ENCODE data around the gene VGLL1. TPM values are rescaled to one million over a fixed set of nuclear protein-coding genes. Genes with fewer than 3 reads are reported as not detected.

The VGLL1 gene
- total and polyA plus RNA-seq, 10 of the 15 experiments (the other 5 are each of a cell fraction or from before 2014, with no cell fraction given), result not detected

DNA sequence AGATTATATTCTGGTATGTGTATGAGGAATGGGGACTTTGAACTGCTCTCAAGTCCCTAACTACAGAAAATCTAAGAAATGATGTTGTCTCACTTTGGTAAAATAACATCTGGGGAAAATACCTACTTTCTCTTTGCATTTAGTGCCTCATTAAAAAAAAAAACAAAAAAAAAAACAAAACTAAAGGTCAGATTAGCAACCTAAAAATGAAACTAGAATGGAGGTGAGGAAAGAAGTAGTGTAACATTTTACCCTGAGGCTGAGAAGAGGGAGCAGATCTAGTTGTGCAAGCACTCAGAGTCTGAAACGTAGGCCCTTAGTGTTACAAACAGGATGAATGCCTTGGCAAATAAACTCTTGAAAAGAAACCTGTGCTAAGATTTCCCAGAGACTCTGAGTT is 56.0 kb downstream of the VGLL1 start:
- peak overlapping the region; percentile 39; the same call in 1 of the 2 replicates for H3K27ac ChIP-seq (ENCODE audit: control insufficient read depth, insufficient read depth)
- intact Hi-C loops (cut with micrococcal nuclease; ENCODE audit: unreplicated experiment), result no loop called here
- peak; percentile 76 for ATAC-seq
- H3K36me3 ChIP-seq (ENCODE audit: control insufficient read depth in 2 of 2, insufficient read depth in 2 of 2, low read length in 1 of 2), result no peaks in the 10 kb centered on the region
- ChIA-PET CTCF (interaction anchor here (1.5 kb wide), 1 partner anchor 21 kb away, joined by 9 read pairs; no protein-coding TSS in a partner anchor), POLR2A (no interaction called here), SMC1A (ENCODE audit: uncharacterized antibody, unreplicated experiment) (interaction anchor here (0.6 to 1.7 kb wide), 6 partner anchors 11 to 133 kb away, joined by 3 to 6 read pairs (median 4); no protein-coding TSS in a partner anchor), RAD21 (ENCODE audit: unreplicated experiment) (interaction anchor here (2.3 kb wide), 1 partner anchor 20 kb away, joined by 5 read pairs; no protein-coding TSS in a partner anchor)
- H3K9ac ChIP-seq (ENCODE audit: control insufficient read depth, insufficient read depth, low read length), result no peak overlapping the region
- H4K20me1 ChIP-seq (ENCODE audit: control insufficient read depth, insufficient read depth), result no peaks in the 10 kb centered on the region
- peaks cover 25% of the 10 kb centered on the region for H3K4me1 ChIP-seq (ENCODE audit: control insufficient read depth, insufficient read depth, low read length)
- no peak overlapping the region for H3K4me3 ChIP-seq
- BruUV-seq (replicated peaks), result no TSS peak
- DNase-seq (ENCODE audit: low read depth, low spot score), result peak; percentile 32
- TF ChIP-seq MTA2 (IDR thresholded peaks at IDR 0.05; ENCODE audit: low read depth) (peak; percentile 50; the same call in 1 of the 2 replicates), POLR2A (IDR thresholded peaks at IDR 0.05; ENCODE audit: low read depth, low read length) (no peak), ZNF384 (IDR thresholded peaks at IDR 0.05; ENCODE audit: borderline replicate concordance, low read depth, low read length) (peak; percentile 87), FOXM1 (IDR thresholded peaks at IDR 0.05; ENCODE audit: low read depth, low read length) (no peak)
- TF ChIP-seq, protein P1, sequence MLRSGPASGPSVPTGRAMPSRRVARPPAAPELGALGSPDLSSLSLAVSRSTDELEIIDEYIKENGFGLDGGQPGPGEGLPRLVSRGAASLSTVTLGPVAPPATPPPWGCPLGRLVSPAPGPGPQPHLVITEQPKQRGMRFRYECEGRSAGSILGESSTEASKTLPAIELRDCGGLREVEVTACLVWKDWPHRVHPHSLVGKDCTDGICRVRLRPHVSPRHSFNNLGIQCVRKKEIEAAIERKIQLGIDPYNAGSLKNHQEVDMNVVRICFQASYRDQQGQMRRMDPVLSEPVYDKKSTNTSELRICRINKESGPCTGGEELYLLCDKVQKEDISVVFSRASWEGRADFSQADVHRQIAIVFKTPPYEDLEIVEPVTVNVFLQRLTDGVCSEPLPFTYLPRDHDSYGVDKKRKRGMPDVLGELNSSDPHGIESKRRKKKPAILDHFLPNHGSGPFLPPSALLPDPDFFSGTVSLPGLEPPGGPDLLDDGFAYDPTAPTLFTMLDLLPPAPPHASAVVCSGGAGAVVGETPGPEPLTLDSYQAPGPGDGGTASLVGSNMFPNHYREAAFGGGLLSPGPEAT (IDR thresholded peaks at IDR 0.05; ENCODE audit: low read depth), result peak; percentile 22; the same call in 1 of the 2 replicates
- no peak for FAIRE-seq
- no peaks in the 10 kb centered on the region for H3K9me3 ChIP-seq (replicated peaks; ENCODE audit: control insufficient read depth, insufficient read depth, low read length)
- no peak overlapping the region for H2AFZ ChIP-seq (ENCODE audit: control insufficient read depth, low read depth, low read length)
- H3K79me2 ChIP-seq (ENCODE audit: control insufficient read depth, insufficient read depth, low read length), result no peaks in the 10 kb centered on the region
- H3K27me3 ChIP-seq (replicated peaks in 1 of 2; ENCODE audit: control insufficient read depth in 2 of 2, insufficient read depth in 2 of 2, low read length in 1 of 2), result no peaks in the 10 kb centered on the region
- 0% methylated on average over 1 of the region's 1 CpG for WGBS (ENCODE audit: insufficient coverage, insufficient replicate concordance, low lambda C conversion rate, missing lambda C conversion rate)
- in situ Hi-C loops (cut with MboI), result no loop called here
- 0 out of 2 replicates have a peak overlapping the region, but pooled peaks have one; percentile 52 for H3K4me2 ChIP-seq (ENCODE audit: control insufficient read depth, insufficient read depth)

- WGBS (ENCODE audit: insufficient coverage, insufficient replicate concordance, low lambda C conversion rate, missing lambda C conversion rate), result 77% methylated on average over 3 of the region's 3 CpGs
- BruUV-seq (replicated peaks), result no TSS peak
- H3K36me3 ChIP-seq (ENCODE audit: control insufficient read depth in 2 of 2, insufficient read depth in 2 of 2, low read length in 1 of 2), result no peaks in the 10 kb centered on the region
- H4K20me1 ChIP-seq (ENCODE audit: control insufficient read depth, insufficient read depth), result no peaks in the 10 kb centered on the region
- H3K4me1 ChIP-seq (ENCODE audit: control insufficient read depth, insufficient read depth, low read length), result peaks cover 25% of the 10 kb centered on the region
- FAIRE-seq (no peak), ATAC-seq (no peak), DNase-seq (ENCODE audit: low read depth, low spot score) (no peak)
- H3K9me3 ChIP-seq (replicated peaks; ENCODE audit: control insufficient read depth, insufficient read depth, low read length), result no peaks in the 10 kb centered on the region
- in situ Hi-C loops (cut with MboI), result no loop called here
- POLR2A ChIA-PET, result no interaction called here
- no peak overlapping the region for H3K27ac ChIP-seq (ENCODE audit: control insufficient read depth, insufficient read depth)
- CTCF ChIA-PET, result interaction anchor here (0.8 to 1.0 kb wide), 2 partner anchors 12 to 119 kb away, joined by 3 to 4 read pairs; no protein-coding TSS in a partner anchor
- no peaks in the 10 kb centered on the region for H3K27me3 ChIP-seq (replicated peaks in 1 of 2; ENCODE audit: control insufficient read depth in 2 of 2, insufficient read depth in 2 of 2, low read length in 1 of 2)
- H3K9ac ChIP-seq (ENCODE audit: control insufficient read depth, insufficient read depth, low read length), result no peak overlapping the region
- H3K4me3 ChIP-seq, result no peak overlapping the region
- H2AFZ ChIP-seq (ENCODE audit: control insufficient read depth, low read depth, low read length), result no peak overlapping the region
- RAD21 ChIA-PET (ENCODE audit: unreplicated experiment), result interaction anchor here (1.2 to 2.3 kb wide), 2 partner anchors 18 to 34 kb away, joined by 3 to 5 read pairs; no protein-coding TSS in a partner anchor
- SMC1A ChIA-PET (ENCODE audit: uncharacterized antibody, unreplicated experiment), result interaction anchor here (1.2 to 1.6 kb wide), 3 partner anchors 9 to 100 kb away, joined by 3 to 5 read pairs (median 4); no protein-coding TSS in a partner anchor
- intact Hi-C loops (cut with micrococcal nuclease; ENCODE audit: unreplicated experiment), result no loop called here
- H3K4me2 ChIP-seq (ENCODE audit: control insufficient read depth, insufficient read depth), result no peak overlapping the region
- no peaks in the 10 kb centered on the region for H3K79me2 ChIP-seq (ENCODE audit: control insufficient read depth, insufficient read depth, low read length)
- TF ChIP-seq ZBTB4 (CRISPR knock-in tag; IDR thresholded peaks at IDR 0.05), result no peak
- TF ChIP-seq SIX5 (IDR thresholded peaks at IDR 0.05; ENCODE audit: low read depth, low read length, severe bottlenecking), result no peak
- TF ChIP-seq, protein P2, sequence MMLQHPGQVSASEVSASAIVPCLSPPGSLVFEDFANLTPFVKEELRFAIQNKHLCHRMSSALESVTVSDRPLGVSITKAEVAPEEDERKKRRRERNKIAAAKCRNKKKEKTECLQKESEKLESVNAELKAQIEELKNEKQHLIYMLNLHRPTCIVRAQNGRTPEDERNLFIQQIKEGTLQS (IDR thresholded peaks at IDR 0.05; ENCODE audit: borderline replicate concordance, extremely low read depth, low read depth, low read length), result no peak
Measured at GRCh38 chrX:136589966-136590365, 58.0 kb downstream of the VGLL1 start.

Measured in GM12878 (cell line).